ENCODE measurements around the gene PDE4D. TPM values are rescaled to one million over a fixed set of nuclear protein-coding genes. Genes with fewer than 3 reads are reported as not detected.

The PDE4D gene
- total RNA-seq, 1 experiment from 2014 or later: 6.3 TPM

- H3K4me1 ChIP-seq (replicated peaks): no peaks in the 10 kb centered on the region
- no peaks in the 10 kb centered on the region for H3K27me3 ChIP-seq (replicated peaks)
- no peak overlapping the region for H3K4me3 ChIP-seq
- no peaks in the 10 kb centered on the region for H3K36me3 ChIP-seq
- H3K9me3 ChIP-seq (replicated peaks): no peaks in the 10 kb centered on the region; the same call in 1 of the 2 replicates
- H3K27ac ChIP-seq: no peak overlapping the region
- no peak for DNase-seq (ENCODE audit: low read depth in 1 of 2, low spot score in 2 of 2)
Observed at GRCh38 chr5:59449905-59450644, 443.5 kb downstream of the PDE4D start.

GRCh38 chr5:59446356-59446755 is 447.2 kb downstream of the PDE4D start:
- H3K36me3 ChIP-seq: no peaks in the 10 kb centered on the region
- H3K4me3 ChIP-seq: no peak overlapping the region
- H3K4me1 ChIP-seq (replicated peaks): no peaks in the 10 kb centered on the region
- no peak overlapping the region for H3K27ac ChIP-seq
- no peaks in the 10 kb centered on the region; the same call in 1 of the 2 replicates for H3K9me3 ChIP-seq (replicated peaks)
- H3K27me3 ChIP-seq (replicated peaks): no peaks in the 10 kb centered on the region
- DNase-seq (ENCODE audit: low read depth in 1 of 2, low spot score in 2 of 2): no peak

- H3K9me3 ChIP-seq (replicated peaks): no peaks in the 10 kb centered on the region; the same call in 1 of the 2 replicates
- no peaks in the 10 kb centered on the region for H3K4me1 ChIP-seq (replicated peaks)
- no peak for DNase-seq (ENCODE audit: low read depth in 1 of 2, low spot score in 2 of 2)
- H3K36me3 ChIP-seq: no peaks in the 10 kb centered on the region
- H3K4me3 ChIP-seq: no peak overlapping the region
- no peaks in the 10 kb centered on the region for H3K27me3 ChIP-seq (replicated peaks)
- H3K27ac ChIP-seq: no peak overlapping the region
Observed at GRCh38 chr5:59445741-59446140, 447.8 kb downstream of the PDE4D start.

GRCh38 chr5:59439303-59439702 is 454.2 kb downstream of the PDE4D start:
- no peak for DNase-seq (ENCODE audit: low read depth in 1 of 2, low spot score in 2 of 2)
- Histone ChIP-seq H3K9me3 (replicated peaks) (no peaks in the 10 kb centered on the region), H3K4me1 (replicated peaks) (no peaks in the 10 kb centered on the region), H3K27ac (no peak overlapping the region), H3K27me3 (replicated peaks) (no peaks in the 10 kb centered on the region), H3K36me3 (no peaks in the 10 kb centered on the region), H3K4me3 (no peak overlapping the region)

- 0 out of 2 replicates have a peak, but pooled peaks cover 2% of the 10 kb centered on the region for H3K27me3 ChIP-seq (replicated peaks)
- H3K4me3 ChIP-seq: no peak overlapping the region
- H3K9me3 ChIP-seq (replicated peaks): no peaks in the 10 kb centered on the region
- no peak overlapping the region for H3K27ac ChIP-seq
- H3K4me1 ChIP-seq (replicated peaks): no peaks in the 10 kb centered on the region
- H3K36me3 ChIP-seq: no peaks in the 10 kb centered on the region
- DNase-seq (ENCODE audit: low read depth in 1 of 2, low spot score in 2 of 2): no peak
Observed at GRCh38 chr5:59437176-59437575, 456.4 kb downstream of the PDE4D start.

GRCh38 chr5:59436364-59437148 is 457.0 kb downstream of the PDE4D start:
- Histone ChIP-seq H3K27ac (no peak overlapping the region), H3K4me3 (no peak overlapping the region), H3K9me3 (replicated peaks) (no peaks in the 10 kb centered on the region), H3K4me1 (replicated peaks) (no peaks in the 10 kb centered on the region), H3K36me3 (no peaks in the 10 kb centered on the region), H3K27me3 (replicated peaks) (0 out of 2 replicates have a peak, but pooled peaks cover 3% of the 10 kb centered on the region)
- no peak for DNase-seq (ENCODE audit: low read depth in 1 of 2, low spot score in 2 of 2)

- Histone ChIP-seq H3K4me3 (no peak overlapping the region), H3K36me3 (no peaks in the 10 kb centered on the region), H3K4me1 (replicated peaks) (peaks cover 2% of the 10 kb centered on the region; the same call in 1 of the 2 replicates), H3K27me3 (replicated peaks) (0 out of 2 replicates have a peak, but pooled peaks cover 3% of the 10 kb centered on the region), H3K9me3 (replicated peaks) (no peaks in the 10 kb centered on the region), H3K27ac (no peak overlapping the region)
- DNase-seq (ENCODE audit: low read depth in 1 of 2, low spot score in 2 of 2): no peak
Observed at GRCh38 chr5:59433174-59433573, 460.4 kb downstream of the PDE4D start.

GRCh38 chr5:59430066-59430685 is 463.4 kb downstream of the PDE4D start:
- Histone ChIP-seq H3K4me1 (replicated peaks) (peaks cover 5% of the 10 kb centered on the region; the same call in 1 of the 2 replicates), H3K9me3 (replicated peaks) (no peaks in the 10 kb centered on the region), H3K36me3 (no peaks in the 10 kb centered on the region), H3K27ac (no peak overlapping the region), H3K4me3 (no peak overlapping the region), H3K27me3 (replicated peaks) (0 out of 2 replicates have a peak, but pooled peaks cover 3% of the 10 kb centered on the region)
- no peak for DNase-seq (ENCODE audit: low read depth in 1 of 2, low spot score in 2 of 2)

- peaks cover 5% of the 10 kb centered on the region; the same call in 1 of the 2 replicates for H3K4me1 ChIP-seq (replicated peaks)
- 0 out of 2 replicates have a peak, but pooled peaks cover 3% of the 10 kb centered on the region for H3K27me3 ChIP-seq (replicated peaks)
- no peak overlapping the region for H3K4me3 ChIP-seq
- H3K27ac ChIP-seq: no peak overlapping the region
- no peaks in the 10 kb centered on the region for H3K36me3 ChIP-seq
- peak in 1 of 2 experiments; percentile 51 for DNase-seq (ENCODE audit: low read depth in 1 of 2, low spot score in 2 of 2)
- H3K9me3 ChIP-seq (replicated peaks): no peaks in the 10 kb centered on the region
Observed at GRCh38 chr5:59428391-59428790, 465.1 kb downstream of the PDE4D start.

GRCh38 chr5:59424515-59424914 is 469.0 kb downstream of the PDE4D start:
- Histone ChIP-seq H3K36me3 (no peaks in the 10 kb centered on the region), H3K9me3 (replicated peaks) (no peaks in the 10 kb centered on the region), H3K27ac (no peak overlapping the region), H3K4me3 (no peak overlapping the region), H3K27me3 (replicated peaks) (no peaks in the 10 kb centered on the region), H3K4me1 (replicated peaks) (peaks cover 5% of the 10 kb centered on the region; the same call in 1 of the 2 replicates)
- DNase-seq (ENCODE audit: low read depth in 1 of 2, low spot score in 2 of 2): no peak

GRCh38 chr5:59423021-59423420 is 470.5 kb downstream of the PDE4D start:
- no peaks in the 10 kb centered on the region for H3K36me3 ChIP-seq
- no peak overlapping the region for H3K4me3 ChIP-seq
- H3K4me1 ChIP-seq (replicated peaks): peaks cover 1% of the 10 kb centered on the region; the same call in 1 of the 2 replicates
- no peaks in the 10 kb centered on the region for H3K27me3 ChIP-seq (replicated peaks)
- DNase-seq (ENCODE audit: low read depth in 1 of 2, low spot score in 2 of 2): no peak
- no peaks in the 10 kb centered on the region for H3K9me3 ChIP-seq (replicated peaks)
- no peak overlapping the region for H3K27ac ChIP-seq

- H3K4me1 ChIP-seq (replicated peaks): no peaks in the 10 kb centered on the region
- H3K9me3 ChIP-seq (replicated peaks): no peaks in the 10 kb centered on the region
- DNase-seq (ENCODE audit: low read depth in 1 of 2, low spot score in 2 of 2): no peak
- no peaks in the 10 kb centered on the region for H3K27me3 ChIP-seq (replicated peaks)
- H3K36me3 ChIP-seq: no peaks in the 10 kb centered on the region
- no peak overlapping the region for H3K4me3 ChIP-seq
- H3K27ac ChIP-seq: no peak overlapping the region
Observed at GRCh38 chr5:59421986-59422941, 471.3 kb downstream of the PDE4D start.

GRCh38 chr5:59420596-59420995 is 472.9 kb downstream of the PDE4D start:
- H3K27me3 ChIP-seq (replicated peaks): no peaks in the 10 kb centered on the region
- DNase-seq (ENCODE audit: low read depth in 1 of 2, low spot score in 2 of 2): no peak
- no peaks in the 10 kb centered on the region for H3K4me1 ChIP-seq (replicated peaks)
- H3K27ac ChIP-seq: no peak overlapping the region
- H3K9me3 ChIP-seq (replicated peaks): no peaks in the 10 kb centered on the region
- no peaks in the 10 kb centered on the region for H3K36me3 ChIP-seq
- H3K4me3 ChIP-seq: no peak overlapping the region

All from SJSA1 (cell line).